ENCODE measurements around the gene EGFL8. TPM values are rescaled to one million over a fixed set of nuclear protein-coding genes. Genes with fewer than 3 reads are reported as not detected.
A peak's percentile ranks its signal among the peaks of the same experiment; 100 is the strongest.

The EGFL8 gene
- total RNA-seq, 3 donors from 2014 or later: 10.2 to 19.6 (median 11.8) TPM

DNA sequence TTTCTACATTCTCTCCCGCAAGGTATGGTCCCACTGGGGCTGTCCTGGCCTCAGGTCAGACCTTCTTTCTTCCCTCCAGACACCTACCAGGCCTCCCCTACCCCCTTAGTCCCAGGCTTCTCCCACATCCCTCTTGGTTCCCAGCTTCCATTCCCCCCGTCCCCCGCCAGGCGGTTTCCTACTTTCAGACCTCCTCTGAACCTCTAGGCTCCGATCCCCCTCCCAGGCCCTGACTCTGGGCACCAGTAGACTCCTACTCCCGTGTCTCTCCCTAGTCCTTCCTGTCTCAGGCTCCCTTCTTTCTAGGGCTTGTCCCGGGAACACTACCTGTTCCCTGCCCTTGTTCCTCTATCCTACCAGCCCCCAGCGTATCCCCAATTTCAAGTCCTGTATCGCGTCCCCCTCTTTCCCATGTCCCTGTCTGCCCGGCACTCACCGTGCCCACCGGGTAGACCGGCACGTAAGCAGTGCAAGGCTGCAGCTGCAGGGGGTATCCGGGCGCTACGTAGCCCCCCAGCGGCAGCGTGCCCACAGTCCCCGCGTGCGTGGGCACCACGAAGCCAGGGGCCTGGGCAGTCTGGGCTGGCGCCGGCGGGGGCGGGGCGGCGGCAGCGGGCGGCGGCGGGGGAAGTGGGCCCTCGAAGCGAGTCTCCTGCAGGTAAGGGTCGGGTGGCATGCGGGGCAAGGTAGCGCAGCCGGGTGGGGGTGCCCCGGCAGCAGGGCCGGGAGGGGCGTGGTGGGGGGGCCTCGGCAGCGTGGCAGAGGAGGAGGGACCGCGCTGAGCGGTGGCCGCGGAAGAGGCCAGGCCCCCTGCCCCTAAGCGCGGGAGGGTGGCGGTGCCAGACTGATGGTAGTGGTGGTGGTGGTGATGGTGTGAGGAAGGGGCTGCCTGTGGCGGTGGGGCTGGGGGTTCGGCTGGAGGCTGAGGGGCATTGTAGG, 14.2 kb upstream of the EGFL8 start:
- Histone ChIP-seq H3K4me3 (peak overlapping the region in 2 of 3 donors; percentile 82 to 84), H3K36me3 (no peaks in the 10 kb centered on the region), H3K9me3 (no peaks in the 10 kb centered on the region), H3K4me1 (peaks cover 0 to 3% of the 10 kb centered on the region in 2 donors), H3K27ac (peak overlapping the region in 1 of 2 donors; percentile 9), H3K27me3 (no peaks in the 10 kb centered on the region)
- TF ChIP-seq, protein P1, sequence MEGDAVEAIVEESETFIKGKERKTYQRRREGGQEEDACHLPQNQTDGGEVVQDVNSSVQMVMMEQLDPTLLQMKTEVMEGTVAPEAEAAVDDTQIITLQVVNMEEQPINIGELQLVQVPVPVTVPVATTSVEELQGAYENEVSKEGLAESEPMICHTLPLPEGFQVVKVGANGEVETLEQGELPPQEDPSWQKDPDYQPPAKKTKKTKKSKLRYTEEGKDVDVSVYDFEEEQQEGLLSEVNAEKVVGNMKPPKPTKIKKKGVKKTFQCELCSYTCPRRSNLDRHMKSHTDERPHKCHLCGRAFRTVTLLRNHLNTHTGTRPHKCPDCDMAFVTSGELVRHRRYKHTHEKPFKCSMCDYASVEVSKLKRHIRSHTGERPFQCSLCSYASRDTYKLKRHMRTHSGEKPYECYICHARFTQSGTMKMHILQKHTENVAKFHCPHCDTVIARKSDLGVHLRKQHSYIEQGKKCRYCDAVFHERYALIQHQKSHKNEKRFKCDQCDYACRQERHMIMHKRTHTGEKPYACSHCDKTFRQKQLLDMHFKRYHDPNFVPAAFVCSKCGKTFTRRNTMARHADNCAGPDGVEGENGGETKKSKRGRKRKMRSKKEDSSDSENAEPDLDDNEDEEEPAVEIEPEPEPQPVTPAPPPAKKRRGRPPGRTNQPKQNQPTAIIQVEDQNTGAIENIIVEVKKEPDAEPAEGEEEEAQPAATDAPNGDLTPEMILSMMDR (IDR thresholded peaks at IDR 0.05): no peak
- no peak for TF ChIP-seq POLR2AphosphoS5 (IDR thresholded peaks at IDR 0.05)
- TF ChIP-seq POLR2A (IDR thresholded peaks at IDR 0.05): no peak
- DNase-seq (ENCODE audit: low spot score in 2 of 2): no peak
- intact Hi-C loops (cut with DNase I; ENCODE audit: low total_unique reads): no loop called here

DNA sequence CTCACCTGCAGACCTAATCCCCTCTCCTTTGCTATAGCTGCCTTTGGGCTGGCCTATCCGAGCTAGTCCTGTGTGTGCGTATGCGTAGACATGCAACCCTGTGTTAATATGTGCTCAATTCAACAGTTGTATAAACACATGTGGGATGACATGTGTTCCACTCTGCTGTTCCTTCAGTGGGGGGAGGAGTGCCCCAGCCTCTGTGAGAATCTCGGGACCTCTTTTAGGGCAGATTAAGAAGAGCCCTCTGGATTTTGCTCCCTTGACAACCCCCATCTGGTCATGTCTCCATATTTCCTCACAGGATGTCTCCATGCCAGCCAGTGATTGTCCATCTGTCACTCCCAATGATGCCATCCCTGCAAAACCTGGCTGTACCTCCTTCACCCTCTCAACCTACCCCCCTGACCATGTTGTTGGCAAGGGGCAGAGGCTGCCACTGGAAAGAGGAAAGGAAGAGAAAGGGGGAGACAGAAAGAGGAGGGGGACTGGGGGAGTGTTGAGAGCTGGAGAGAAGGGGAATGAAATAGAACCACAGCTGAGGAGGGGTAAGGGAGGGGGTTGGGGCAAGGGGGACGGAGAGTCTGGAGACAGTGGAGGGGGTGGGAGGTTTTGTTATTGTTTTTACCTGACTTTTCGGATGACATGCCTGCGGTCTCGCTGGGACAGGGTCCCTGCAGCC, 13.1 kb upstream of the EGFL8 start:
- Histone ChIP-seq H3K9me3 (no peaks in the 10 kb centered on the region), H3K4me1 (peaks cover 0 to 11% of the 10 kb centered on the region in 2 donors), H3K4me3 (peak overlapping the region; percentile 36 to 84 (median 82)), H3K27me3 (no peaks in the 10 kb centered on the region), H3K36me3 (no peaks in the 10 kb centered on the region), H3K27ac (peak overlapping the region in 1 of 2 donors; percentile 98)
- intact Hi-C loops (cut with DNase I; ENCODE audit: low total_unique reads): no loop called here
- DNase-seq (ENCODE audit: low spot score in 2 of 2): no peak
- TF ChIP-seq, protein P1 (IDR thresholded peaks at IDR 0.05): no peak
- TF ChIP-seq POLR2AphosphoS5 (IDR thresholded peaks at IDR 0.05): no peak
- no peak for TF ChIP-seq POLR2A (IDR thresholded peaks at IDR 0.05)

DNA sequence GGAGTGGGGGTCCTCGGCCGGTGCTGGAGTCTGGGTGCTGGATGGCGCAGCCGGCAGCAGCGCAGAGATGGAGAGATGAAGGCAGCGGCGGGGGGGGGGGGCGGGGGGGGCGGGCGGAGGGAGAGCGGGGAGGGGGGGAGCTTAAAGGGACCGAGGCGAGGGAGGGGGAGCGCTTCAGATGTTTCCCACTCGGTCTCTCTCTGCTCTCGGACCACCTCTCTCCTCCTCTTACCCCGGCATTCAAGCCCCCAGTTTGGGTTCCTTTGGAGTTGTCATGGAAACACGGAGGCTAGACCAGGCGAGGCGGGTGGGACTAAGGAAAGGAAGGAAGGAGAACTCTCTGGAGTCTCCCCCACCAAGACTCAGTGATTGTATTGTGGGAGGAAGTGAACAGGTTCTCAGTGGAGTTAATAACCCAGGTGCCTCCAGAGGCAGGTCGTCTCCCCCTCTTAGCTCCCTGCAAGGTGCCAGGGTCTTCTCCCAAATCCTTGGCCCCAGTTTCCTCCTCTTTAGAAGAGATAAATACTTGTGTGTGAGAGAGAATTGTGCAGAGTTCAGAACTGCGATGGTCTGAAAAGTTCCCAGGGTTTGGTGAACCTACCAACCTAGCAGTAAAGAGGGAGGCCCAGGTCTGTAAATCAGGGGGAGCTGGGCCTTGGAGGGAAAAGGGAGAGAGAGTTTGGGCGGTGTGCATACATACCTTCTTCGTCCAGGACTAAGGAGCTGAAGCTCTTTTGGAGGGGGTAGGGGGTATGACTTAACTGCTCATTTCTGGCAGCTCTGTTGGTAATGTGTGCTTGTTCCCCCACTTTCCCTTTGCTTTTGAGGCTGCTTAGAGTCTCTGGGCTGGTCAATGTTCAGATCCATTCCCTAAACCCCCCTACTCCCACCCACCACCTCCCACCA, 12.3 kb upstream of the EGFL8 start, which contains the start of gene PRRT1:
Gene PRRT1 (minus strand): TSS at position 77 of the 906 bp plus-strand sequence. CDS start 112 bp downstream, outside the sequence.
- no peaks in the 10 kb centered on the region for H3K36me3 ChIP-seq
- H3K9me3 ChIP-seq: no peaks in the 10 kb centered on the region
- intact Hi-C loops (cut with DNase I; ENCODE audit: low total_unique reads): no loop called here
- peaks cover 0 to 11% of the 10 kb centered on the region in 2 donors for H3K4me1 ChIP-seq
- peak within 1 kb of the TSS; percentile 76 to 84 (median 82) for H3K4me3 ChIP-seq
- no peaks in the 10 kb centered on the region for H3K27me3 ChIP-seq
- no peak for DNase-seq (ENCODE audit: low spot score in 2 of 2)
- TF ChIP-seq POLR2A (IDR thresholded peaks at IDR 0.05) (no peak), POLR2AphosphoS5 (IDR thresholded peaks at IDR 0.05) (no peak)
- TF ChIP-seq, protein P1 (IDR thresholded peaks at IDR 0.05): no peak
- peak within 1 kb of the TSS; percentile 89 to 98 for H3K27ac ChIP-seq

DNA sequence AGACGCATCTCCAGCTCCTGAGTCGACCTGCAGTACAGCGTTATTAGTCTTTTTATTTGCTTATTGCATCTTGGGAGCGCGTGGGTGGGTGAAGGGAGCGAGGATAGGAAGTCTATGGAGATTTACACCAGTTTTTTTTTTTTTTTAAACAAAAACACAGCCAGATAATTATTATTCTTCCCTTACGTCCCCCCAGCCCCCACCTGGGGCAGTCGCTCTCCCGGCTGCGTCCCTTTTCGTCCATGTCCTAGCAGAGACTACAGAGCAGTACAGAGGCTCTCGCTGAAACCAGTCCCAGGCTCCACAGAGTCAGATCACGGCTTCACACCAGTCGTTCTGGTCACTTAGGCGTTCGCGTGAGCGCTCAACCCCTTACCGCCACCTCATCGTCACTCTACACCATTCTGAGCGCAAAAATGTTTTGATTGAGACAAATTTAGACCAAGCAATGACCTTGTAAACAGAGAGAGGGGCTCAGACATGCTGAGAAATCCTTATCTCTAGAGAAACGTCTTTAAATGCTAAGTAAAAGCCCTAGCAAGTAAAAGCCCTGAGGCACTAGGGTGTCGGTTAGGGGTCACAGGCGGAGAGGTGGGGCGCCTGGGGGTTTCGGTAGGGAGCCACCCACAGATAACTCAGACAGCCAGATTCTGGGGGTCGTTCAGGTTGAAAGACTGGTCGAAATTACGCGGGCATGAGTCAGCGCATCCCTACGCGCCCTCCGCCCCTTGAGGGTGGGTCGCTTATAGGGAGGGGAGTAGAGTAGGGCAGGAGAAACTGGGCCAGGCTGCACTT, 11.4 kb upstream of the EGFL8 start:
- Histone ChIP-seq H3K4me1 (peaks cover 0 to 11% of the 10 kb centered on the region in 2 donors), H3K36me3 (no peaks in the 10 kb centered on the region), H3K4me3 (peak overlapping the region; percentile 76 to 84 (median 82)), H3K27me3 (no peaks in the 10 kb centered on the region), H3K27ac (peak overlapping the region; percentile 89 to 98), H3K9me3 (no peaks in the 10 kb centered on the region)
- intact Hi-C loops (cut with DNase I; ENCODE audit: low total_unique reads): no loop called here
- DNase-seq (ENCODE audit: low spot score in 2 of 2): no peak
- TF ChIP-seq POLR2A (IDR thresholded peaks at IDR 0.05) (no peak), POLR2AphosphoS5 (IDR thresholded peaks at IDR 0.05) (no peak)
- TF ChIP-seq, protein P1 (IDR thresholded peaks at IDR 0.05): no peak
